GM23338 (cell line): ENCODE measurements around the gene MARCHF5. TPM values are rescaled to one million over a fixed set of nuclear protein-coding genes. Genes with fewer than 3 reads are reported as not detected.

ENCODE experiments used
- ATAC-seq: fragments of 200-7000 bp; cut with Tn5 transposase; 3 replicates; pipeline ENCODE4 v1.9.1; 2020
- DNase-seq: peaks from one replicate; pipeline ENCODE4 v3.0.0-alpha.2; 2015; ENCODE audit warnings: low spot score
- H2AFZ ChIP-seq: fragments of 200-600 bp; sonication (generic); 2 replicates; pipeline ENCODE4 v1.8.0; 2016; ENCODE audit warnings: antibody characterized with exemption, mild to moderate bottlenecking, moderate library complexity
- H3F3A ChIP-seq: fragments of 200-600 bp; sonication (generic); replicated peaks from 2 replicates; pipeline ENCODE4 v1.8.0; 2017; ENCODE audit warnings: antibody characterized with exemption, mixed run types, low read depth
- H3K27ac ChIP-seq: fragments of 200-600 bp; sonication (generic); 2 replicates; pipeline ENCODE4 v1.6.1; 2016; ENCODE audit warnings: low read depth
- H3K27me3 ChIP-seq: fragments of 200-600 bp; sonication (generic); 2 replicates; pipeline ENCODE4 v1.8.0; 2016; ENCODE audit warnings: mild to moderate bottlenecking, mixed run types, moderate library complexity; ENCODE audit not compliant: insufficient read depth
- H3K36me3 ChIP-seq: fragments of 200-600 bp; sonication (generic); 2 replicates; pipeline ENCODE4 v1.8.0; 2016; ENCODE audit warnings: mild to moderate bottlenecking; ENCODE audit not compliant: insufficient read depth
- H3K4me1 ChIP-seq: fragments of 200-600 bp; sonication (generic); 2 replicates; pipeline ENCODE4 v1.8.0; 2016; ENCODE audit warnings: mild to moderate bottlenecking, moderate library complexity; ENCODE audit not compliant: insufficient read depth
- H3K4me2 ChIP-seq: fragments of 200-600 bp; sonication (generic); 2 replicates; pipeline ENCODE4 v1.7.1; 2017; ENCODE audit warnings: mixed run types
- H3K4me3 ChIP-seq: fragments of 200-600 bp; sonication (generic); 2 replicates; pipeline ENCODE4 v1.6.1; 2016; ENCODE audit warnings: mixed run types
- H3K79me2 ChIP-seq: fragments of 200-600 bp; sonication (generic); replicated peaks from 2 replicates; pipeline ENCODE4 v1.8.0; 2017; ENCODE audit warnings: mild to moderate bottlenecking; ENCODE audit not compliant: insufficient read depth
- H3K9me2 ChIP-seq: fragments of 200-600 bp; sonication (generic); 2 replicates; pipeline ENCODE4 v1.8.0; 2017; ENCODE audit not compliant: insufficient read depth
- H4K20me1 ChIP-seq: fragments of 200-600 bp; sonication (generic); replicated peaks from 2 replicates; pipeline ENCODE4 v1.8.0; 2017; ENCODE audit warnings: mild to moderate bottlenecking; ENCODE audit not compliant: insufficient read depth
- H3K27ac Mint-ChIP-seq: 2 replicates; pipeline ENCODE4 v1.8.0; 2020; ENCODE audit warnings: inconsistent platforms, mild to moderate bottlenecking, moderate library complexity, mixed read lengths
- H3K27me3 Mint-ChIP-seq: 3 replicates; pipeline ENCODE4 v1.8.0; 2022; ENCODE audit warnings: low read depth, mild to moderate bottlenecking, moderate library complexity, mixed read lengths, inconsistent platforms; ENCODE audit not compliant: insufficient read depth, poor library complexity
- H3K36me3 Mint-ChIP-seq: 3 replicates; pipeline ENCODE4 v1.8.0; 2021; ENCODE audit warnings: low read depth, mild to moderate bottlenecking, inconsistent platforms, moderate library complexity, mixed read lengths
- H3K4me1 Mint-ChIP-seq: 3 replicates; pipeline ENCODE4 v1.8.0; 2020; ENCODE audit warnings: mild to moderate bottlenecking, inconsistent platforms, mixed read lengths
- H3K4me3 Mint-ChIP-seq: 3 replicates; pipeline ENCODE4 v1.8.0; 2021; ENCODE audit warnings: moderate library complexity, mild to moderate bottlenecking, inconsistent platforms, mixed read lengths
- H3K9me3 Mint-ChIP-seq: 3 replicates; pipeline ENCODE4 v1.8.0; 2020; ENCODE audit warnings: moderate library complexity, mild to moderate bottlenecking, inconsistent platforms, mixed read lengths
- CREB1 ChIP-seq: fragments of 250-450 bp; sonication (Bioruptor Pico); IDR thresholded peaks from 2 replicates; pipeline ENCODE4 v1.5.0; 2020; ENCODE audit warnings: low read depth, mild to moderate bottlenecking, moderate library complexity
- NANOG ChIP-seq: IDR thresholded peaks from 2 replicates; pipeline ENCODE4 v1.6.1; 2016; ENCODE audit warnings: antibody characterized with exemption, borderline replicate concordance
- STAT1 ChIP-seq: IDR thresholded peaks from one replicate; pipeline ENCODE4 v1.6.1; 2016; ENCODE audit warnings: antibody characterized with exemption; ENCODE audit not compliant: unreplicated experiment
- polyA plus RNA-seq: library from polyadenylated mRNA; unstranded; fragments of >200 nt; fragmentation: Nextera tagmentation; extraction: Ambion mirVana; gene quantifications from 2 replicates; pipeline ENCODE4 v1.2.1, GENCODE V29; 2016
- total RNA-seq: library from RNA; depleted of rRNA; stranded (reverse); fragments of >200 nt; shearing (Covaris generic); gene quantifications from 2 replicates; pipeline ENCODE4 v1.2.3, GENCODE V29; 2014
- TF ChIP-seq, protein P1 (sequence below): fragments of 250-450 bp; sonication (Bioruptor Pico); IDR thresholded peaks from 2 replicates; pipeline ENCODE4 v1.5.0; 2020; ENCODE audit warnings: mild to moderate bottlenecking, moderate library complexity
- TF ChIP-seq, protein P2 (sequence below): IDR thresholded peaks from 2 replicates; pipeline ENCODE4 v1.6.1; 2016; ENCODE audit warnings: antibody characterized with exemption

MARCHF5 gene
- total and polyA plus RNA-seq, 2 experiments from 2014 or later, result 12.9 to 14.2 TPM

DNA sequence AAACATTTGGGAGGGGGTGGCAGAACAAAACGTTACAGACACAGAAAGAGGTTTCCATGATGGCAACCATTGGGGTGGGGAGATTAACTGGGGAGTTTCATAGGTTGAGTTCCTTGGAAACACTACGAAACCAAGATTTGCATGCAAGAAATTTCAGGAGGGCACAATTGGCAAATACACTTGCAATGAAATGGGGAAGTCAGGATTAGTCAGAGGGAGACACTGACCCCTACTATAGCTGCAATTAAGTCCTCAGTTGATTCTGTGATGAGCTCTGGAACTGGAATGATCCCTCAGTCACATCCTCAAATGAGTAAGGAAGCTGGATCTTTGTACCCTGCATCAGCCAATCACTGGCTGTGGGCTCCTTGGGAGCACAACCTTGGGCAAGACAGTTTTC is 22.2 kb upstream of the MARCHF5 start:
- Histone ChIP-seq H3F3A (no peaks in the 10 kb centered on the region), H4K20me1 (no peaks in the 10 kb centered on the region; the same call in none of the 2 replicates), H3K4me2 (no peak overlapping the region), H3K27me3 (no peaks in the 10 kb centered on the region), H3K9me2 (no peaks in the 10 kb centered on the region), H3K36me3 (no peaks in the 10 kb centered on the region), H3K27ac (no peak overlapping the region), H2AFZ (no peak overlapping the region), H3K4me1 (no peaks in the 10 kb centered on the region), H3K4me3 (no peak overlapping the region), H3K79me2 (no peaks in the 10 kb centered on the region)
- Mint-ChIP-seq H3K4me3 (no peak overlapping the region), H3K36me3 (no peaks in the 10 kb centered on the region), H3K9me3 (no peaks in the 10 kb centered on the region), H3K27me3 (no peaks in the 10 kb centered on the region), H3K4me1 (no peaks in the 10 kb centered on the region), H3K27ac (no peak overlapping the region)
- ATAC-seq (no peak), DNase-seq (no peak)
- TF ChIP-seq, protein P1, sequence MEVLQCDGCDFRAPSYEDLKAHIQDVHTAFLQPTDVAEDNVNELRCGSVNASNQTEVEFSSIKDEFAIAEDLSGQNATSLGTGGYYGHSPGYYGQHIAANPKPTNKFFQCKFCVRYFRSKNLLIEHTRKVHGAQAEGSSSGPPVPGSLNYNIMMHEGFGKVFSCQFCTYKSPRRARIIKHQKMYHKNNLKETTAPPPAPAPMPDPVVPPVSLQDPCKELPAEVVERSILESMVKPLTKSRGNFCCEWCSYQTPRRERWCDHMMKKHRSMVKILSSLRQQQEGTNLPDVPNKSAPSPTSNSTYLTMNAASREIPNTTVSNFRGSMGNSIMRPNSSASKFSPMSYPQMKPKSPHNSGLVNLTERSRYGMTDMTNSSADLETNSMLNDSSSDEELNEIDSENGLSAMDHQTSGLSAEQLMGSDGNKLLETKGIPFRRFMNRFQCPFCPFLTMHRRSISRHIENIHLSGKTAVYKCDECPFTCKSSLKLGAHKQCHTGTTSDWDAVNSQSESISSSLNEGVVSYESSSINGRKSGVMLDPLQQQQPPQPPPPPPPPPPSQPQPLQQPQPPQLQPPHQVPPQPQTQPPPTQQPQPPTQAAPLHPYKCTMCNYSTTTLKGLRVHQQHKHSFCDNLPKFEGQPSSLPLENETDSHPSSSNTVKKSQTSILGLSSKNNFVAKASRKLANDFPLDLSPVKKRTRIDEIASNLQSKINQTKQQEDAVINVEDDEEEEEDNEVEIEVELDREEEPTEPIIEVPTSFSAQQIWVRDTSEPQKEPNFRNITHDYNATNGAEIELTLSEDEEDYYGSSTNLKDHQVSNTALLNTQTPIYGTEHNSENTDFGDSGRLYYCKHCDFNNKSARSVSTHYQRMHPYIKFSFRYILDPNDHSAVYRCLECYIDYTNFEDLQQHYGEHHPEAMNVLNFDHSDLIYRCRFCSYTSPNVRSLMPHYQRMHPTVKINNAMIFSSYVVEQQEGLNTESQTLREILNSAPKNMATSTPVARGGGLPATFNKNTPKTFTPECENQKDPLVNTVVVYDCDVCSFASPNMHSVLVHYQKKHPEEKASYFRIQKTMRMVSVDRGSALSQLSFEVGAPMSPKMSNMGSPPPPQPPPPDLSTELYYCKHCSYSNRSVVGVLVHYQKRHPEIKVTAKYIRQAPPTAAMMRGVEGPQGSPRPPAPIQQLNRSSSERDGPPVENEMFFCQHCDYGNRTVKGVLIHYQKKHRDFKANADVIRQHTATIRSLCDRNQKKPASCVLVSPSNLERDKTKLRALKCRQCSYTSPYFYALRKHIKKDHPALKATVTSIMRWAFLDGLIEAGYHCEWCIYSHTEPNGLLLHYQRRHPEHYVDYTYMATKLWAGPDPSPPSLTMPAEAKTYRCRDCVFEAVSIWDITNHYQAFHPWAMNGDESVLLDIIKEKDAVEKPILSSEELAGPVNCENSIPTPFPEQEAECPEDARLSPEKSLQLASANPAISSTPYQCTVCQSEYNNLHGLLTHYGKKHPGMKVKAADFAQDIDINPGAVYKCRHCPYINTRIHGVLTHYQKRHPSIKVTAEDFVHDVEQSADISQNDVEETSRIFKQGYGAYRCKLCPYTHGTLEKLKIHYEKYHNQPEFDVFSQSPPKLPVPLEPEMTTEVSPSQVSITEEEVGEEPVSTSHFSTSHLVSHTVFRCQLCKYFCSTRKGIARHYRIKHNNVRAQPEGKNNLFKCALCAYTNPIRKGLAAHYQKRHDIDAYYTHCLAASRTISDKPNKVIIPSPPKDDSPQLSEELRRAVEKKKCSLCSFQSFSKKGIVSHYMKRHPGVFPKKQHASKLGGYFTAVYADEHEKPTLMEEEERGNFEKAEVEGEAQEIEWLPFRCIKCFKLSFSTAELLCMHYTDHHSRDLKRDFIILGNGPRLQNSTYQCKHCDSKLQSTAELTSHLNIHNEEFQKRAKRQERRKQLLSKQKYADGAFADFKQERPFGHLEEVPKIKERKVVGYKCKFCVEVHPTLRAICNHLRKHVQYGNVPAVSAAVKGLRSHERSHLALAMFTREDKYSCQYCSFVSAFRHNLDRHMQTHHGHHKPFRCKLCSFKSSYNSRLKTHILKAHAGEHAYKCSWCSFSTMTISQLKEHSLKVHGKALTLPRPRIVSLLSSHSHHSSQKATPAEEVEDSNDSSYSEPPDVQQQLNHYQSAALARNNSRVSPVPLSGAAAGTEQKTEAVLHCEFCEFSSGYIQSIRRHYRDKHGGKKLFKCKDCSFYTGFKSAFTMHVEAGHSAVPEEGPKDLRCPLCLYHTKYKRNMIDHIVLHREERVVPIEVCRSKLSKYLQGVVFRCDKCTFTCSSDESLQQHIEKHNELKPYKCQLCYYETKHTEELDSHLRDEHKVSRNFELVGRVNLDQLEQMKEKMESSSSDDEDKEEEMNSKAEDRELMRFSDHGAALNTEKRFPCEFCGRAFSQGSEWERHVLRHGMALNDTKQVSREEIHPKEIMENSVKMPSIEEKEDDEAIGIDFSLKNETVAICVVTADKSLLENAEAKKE (CRISPR knock-in tag), result no peak
- no peak for TF ChIP-seq STAT1

DNA sequence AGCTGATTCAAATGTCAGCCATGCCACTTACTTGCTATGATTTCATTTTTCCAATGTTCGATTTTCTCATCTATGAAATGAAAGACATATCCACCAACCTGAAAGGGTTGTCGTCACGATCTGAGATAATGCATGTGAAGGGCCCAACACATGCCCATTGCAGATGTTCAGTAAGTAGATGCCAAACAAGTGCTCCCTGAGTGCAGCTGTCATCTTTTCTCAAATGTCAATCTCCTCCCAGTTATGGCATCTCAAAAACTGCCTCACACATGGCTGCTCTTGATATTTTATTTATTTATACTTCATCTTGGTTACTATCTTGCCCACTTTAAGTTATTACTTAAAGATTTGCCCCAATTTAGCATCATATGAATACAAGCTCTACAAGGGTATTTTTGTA is 16.9 kb upstream of the MARCHF5 start:
- Histone ChIP-seq H3K79me2 (no peaks in the 10 kb centered on the region), H3K36me3 (no peaks in the 10 kb centered on the region), H4K20me1 (no peaks in the 10 kb centered on the region), H2AFZ (no peak overlapping the region), H3K27me3 (no peaks in the 10 kb centered on the region), H3K9me2 (no peaks in the 10 kb centered on the region), H3K27ac (no peak overlapping the region), H3K4me3 (no peak overlapping the region), H3K4me1 (no peaks in the 10 kb centered on the region), H3F3A (no peaks in the 10 kb centered on the region), H3K4me2 (no peak overlapping the region)
- Mint-ChIP-seq H3K4me1 (no peaks in the 10 kb centered on the region), H3K4me3 (no peak overlapping the region), H3K27ac (no peak overlapping the region), H3K27me3 (no peaks in the 10 kb centered on the region), H3K9me3 (no peaks in the 10 kb centered on the region), H3K36me3 (no peaks in the 10 kb centered on the region)
- DNase-seq (no peak), ATAC-seq (no peak)
- TF ChIP-seq CREB1 (CRISPR knock-in tag) (no peak), NANOG (no peak)
- TF ChIP-seq, protein P2, sequence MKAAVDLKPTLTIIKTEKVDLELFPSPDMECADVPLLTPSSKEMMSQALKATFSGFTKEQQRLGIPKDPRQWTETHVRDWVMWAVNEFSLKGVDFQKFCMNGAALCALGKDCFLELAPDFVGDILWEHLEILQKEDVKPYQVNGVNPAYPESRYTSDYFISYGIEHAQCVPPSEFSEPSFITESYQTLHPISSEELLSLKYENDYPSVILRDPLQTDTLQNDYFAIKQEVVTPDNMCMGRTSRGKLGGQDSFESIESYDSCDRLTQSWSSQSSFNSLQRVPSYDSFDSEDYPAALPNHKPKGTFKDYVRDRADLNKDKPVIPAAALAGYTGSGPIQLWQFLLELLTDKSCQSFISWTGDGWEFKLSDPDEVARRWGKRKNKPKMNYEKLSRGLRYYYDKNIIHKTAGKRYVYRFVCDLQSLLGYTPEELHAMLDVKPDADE, result no peak
